ENCODE measurements around the gene CRB2. TPM values are rescaled to one million over a fixed set of nuclear protein-coding genes. Genes with fewer than 3 reads are reported as not detected.

CRB2 gene
- total RNA-seq, 1 donor from 2014 or later: not detected

DNA sequence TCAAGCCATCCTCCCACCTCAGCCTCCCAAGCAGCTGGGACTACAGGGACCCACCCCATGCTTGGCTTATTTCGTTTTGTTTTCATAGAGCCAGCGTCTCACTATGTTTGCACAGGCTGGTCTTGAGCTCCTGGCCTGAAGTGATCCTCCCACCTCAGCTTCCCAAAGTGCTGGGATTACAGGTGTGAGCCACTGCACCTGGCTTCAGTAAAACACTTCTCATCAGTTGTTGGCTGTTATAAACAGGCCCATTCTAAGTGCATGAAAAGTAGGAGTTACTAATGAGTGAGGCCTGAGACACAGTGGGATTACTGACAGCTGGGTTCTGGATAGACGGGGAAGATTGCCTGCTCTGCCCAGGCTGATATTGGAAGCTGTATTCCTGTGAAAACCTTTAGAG, 3.5 kb downstream of the CRB2 start:
- Histone ChIP-seq H3K27me3 (ENCODE audit: low read depth) (peaks cover 5% of the 10 kb centered on the region), H3K9me3 (no peaks in the 10 kb centered on the region), H3K27ac (no peak overlapping the region), H3K36me3 (no peaks in the 10 kb centered on the region), H3K4me1 (peaks cover 5% of the 10 kb centered on the region), H3K4me3 (no peak overlapping the region)
- TF ChIP-seq, protein P1, sequence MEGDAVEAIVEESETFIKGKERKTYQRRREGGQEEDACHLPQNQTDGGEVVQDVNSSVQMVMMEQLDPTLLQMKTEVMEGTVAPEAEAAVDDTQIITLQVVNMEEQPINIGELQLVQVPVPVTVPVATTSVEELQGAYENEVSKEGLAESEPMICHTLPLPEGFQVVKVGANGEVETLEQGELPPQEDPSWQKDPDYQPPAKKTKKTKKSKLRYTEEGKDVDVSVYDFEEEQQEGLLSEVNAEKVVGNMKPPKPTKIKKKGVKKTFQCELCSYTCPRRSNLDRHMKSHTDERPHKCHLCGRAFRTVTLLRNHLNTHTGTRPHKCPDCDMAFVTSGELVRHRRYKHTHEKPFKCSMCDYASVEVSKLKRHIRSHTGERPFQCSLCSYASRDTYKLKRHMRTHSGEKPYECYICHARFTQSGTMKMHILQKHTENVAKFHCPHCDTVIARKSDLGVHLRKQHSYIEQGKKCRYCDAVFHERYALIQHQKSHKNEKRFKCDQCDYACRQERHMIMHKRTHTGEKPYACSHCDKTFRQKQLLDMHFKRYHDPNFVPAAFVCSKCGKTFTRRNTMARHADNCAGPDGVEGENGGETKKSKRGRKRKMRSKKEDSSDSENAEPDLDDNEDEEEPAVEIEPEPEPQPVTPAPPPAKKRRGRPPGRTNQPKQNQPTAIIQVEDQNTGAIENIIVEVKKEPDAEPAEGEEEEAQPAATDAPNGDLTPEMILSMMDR (IDR thresholded peaks at IDR 0.05): no peak
- intact Hi-C loops (cut with DNase I): no loop called here
- no peak for DNase-seq
- no peak for ATAC-seq

- TF ChIP-seq, protein P1 (IDR thresholded peaks at IDR 0.05): no peak
- peak; percentile 58 to 64 for ATAC-seq
- no peak overlapping the region for H3K4me3 ChIP-seq
- no peaks in the 10 kb centered on the region for H3K9me3 ChIP-seq
- H3K27me3 ChIP-seq (ENCODE audit: low read depth): no peaks in the 10 kb centered on the region
- H3K36me3 ChIP-seq: no peaks in the 10 kb centered on the region
- intact Hi-C loops (cut with DNase I): no loop called here
- no peak overlapping the region for H3K27ac ChIP-seq
- peak; percentile 69 for DNase-seq
- H3K4me1 ChIP-seq: peaks cover 5% of the 10 kb centered on the region
Observed at GRCh38 chr9:123360161-123361085, 4.4 kb downstream of the CRB2 start.

- H3K27me3 ChIP-seq (ENCODE audit: low read depth): no peaks in the 10 kb centered on the region
- DNase-seq (peak; percentile 40), ATAC-seq (no peak)
- H3K36me3 ChIP-seq: no peaks in the 10 kb centered on the region
- TF ChIP-seq, protein P1 (IDR thresholded peaks at IDR 0.05): no peak
- H3K27ac ChIP-seq: no peak overlapping the region
- no peaks in the 10 kb centered on the region for H3K9me3 ChIP-seq
- peaks cover 5% of the 10 kb centered on the region for H3K4me1 ChIP-seq
- H3K4me3 ChIP-seq: no peak overlapping the region
- intact Hi-C loops (cut with DNase I): no loop called here
Observed at GRCh38 chr9:123361086-123361730, 5.2 kb downstream of the CRB2 start.

GRCh38 chr9:123361731-123362510, 5.9 kb downstream of the CRB2 start:
- Histone ChIP-seq H3K4me1 (peaks cover 5% of the 10 kb centered on the region), H3K9me3 (no peaks in the 10 kb centered on the region), H3K4me3 (no peak overlapping the region), H3K36me3 (no peaks in the 10 kb centered on the region), H3K27me3 (ENCODE audit: low read depth) (no peaks in the 10 kb centered on the region), H3K27ac (no peak overlapping the region)
- intact Hi-C loops (cut with DNase I): no loop called here
- no peak for ATAC-seq
- TF ChIP-seq, protein P1 (IDR thresholded peaks at IDR 0.05): no peak
- no peak for DNase-seq

- peaks cover 5% of the 10 kb centered on the region for H3K4me1 ChIP-seq
- no peaks in the 10 kb centered on the region for H3K36me3 ChIP-seq
- intact Hi-C loops (cut with DNase I): no loop called here
- no peaks in the 10 kb centered on the region for H3K9me3 ChIP-seq
- no peak overlapping the region for H3K4me3 ChIP-seq
- no peak for DNase-seq
- no peak overlapping the region for H3K27ac ChIP-seq
- peaks cover 3% of the 10 kb centered on the region for H3K27me3 ChIP-seq (ENCODE audit: low read depth)
- TF ChIP-seq, protein P1 (IDR thresholded peaks at IDR 0.05): no peak
- no peak for ATAC-seq
Observed at GRCh38 chr9:123362856-123363255, 6.9 kb downstream of the CRB2 start.

All from lower lobe of right lung (tissue), 2 donors.